NCI-H446 (cell line): ENCODE data around the gene YPEL5.
A peak's percentile ranks its signal among the peaks of the same experiment; 100 is the strongest.
"Not testable (repeated sequence)": the region's sequence is repeated elsewhere in the genome, so short reads cannot be mapped to it uniquely, and the experiment has no call there.

Source experiments
- DNase-seq, 2 experiments: peaks; one replicate each; lab custom pipeline; 2025; lab: John Stamatoyannopoulos, UW

Gene YPEL5

GRCh38 chr2:30146337-30147195 is at the start of gene YPEL5:
TSS of gene YPEL5 (plus strand) at chr2:30147007. CDS start at chr2:30156652, 9,645 bp downstream.
- DNase-seq = peak; percentile 88 to 100

- DNase-seq = no peak
Measured at GRCh38 chr2:30098266-30099005, 48.4 kb upstream of the YPEL5 start.

- not testable (repeated sequence) for DNase-seq
Measured at GRCh38 chr2:30099366-30099765, 47.4 kb upstream of the YPEL5 start.

DNA sequence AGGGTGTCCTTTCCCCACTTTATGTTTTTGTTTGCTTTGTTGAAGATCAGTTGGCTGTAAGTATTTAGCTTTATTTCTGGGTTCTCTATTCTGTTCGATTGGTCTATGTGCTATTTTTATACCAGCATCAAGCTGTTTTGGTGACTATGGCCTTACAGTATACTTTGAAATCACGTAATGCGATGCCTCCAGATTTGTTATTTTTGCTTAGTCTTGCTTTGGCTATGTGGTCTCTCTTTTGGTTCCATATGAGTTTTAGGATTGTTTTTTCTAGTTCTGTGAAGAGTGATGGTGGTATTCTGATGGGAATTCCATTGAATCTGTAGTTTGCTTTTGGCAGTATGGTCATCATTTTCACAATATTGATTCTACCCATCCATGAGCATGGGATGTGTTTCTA is 46.1 kb upstream of the YPEL5 start:
- DNase-seq = not testable (repeated sequence)

- DNase-seq = no peak
Measured at GRCh38 chr2:30104307-30104706, 42.5 kb upstream of the YPEL5 start.

DNA sequence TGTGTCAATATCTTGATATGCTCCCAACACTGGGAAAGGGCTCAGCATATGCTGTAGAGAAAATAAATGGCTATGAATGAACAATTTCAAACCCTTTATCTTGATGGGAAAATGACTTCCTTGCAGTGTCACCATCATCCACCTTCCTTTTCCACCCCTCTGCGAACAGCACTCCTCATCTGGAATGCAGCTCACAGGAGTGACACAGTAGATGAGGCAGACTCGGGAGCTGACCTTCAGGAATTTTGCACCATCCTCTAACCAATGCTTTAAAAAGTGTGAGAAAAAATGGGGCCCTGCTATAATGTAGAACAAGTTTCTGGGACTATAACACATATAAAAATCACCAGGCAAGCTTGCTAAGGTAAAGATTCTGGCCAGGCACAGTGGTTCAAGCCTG is 41.3 kb upstream of the YPEL5 start:
- DNase-seq = no peak

- no peak for DNase-seq
Measured at GRCh38 chr2:30106543-30106942, 40.3 kb upstream of the YPEL5 start.

DNA sequence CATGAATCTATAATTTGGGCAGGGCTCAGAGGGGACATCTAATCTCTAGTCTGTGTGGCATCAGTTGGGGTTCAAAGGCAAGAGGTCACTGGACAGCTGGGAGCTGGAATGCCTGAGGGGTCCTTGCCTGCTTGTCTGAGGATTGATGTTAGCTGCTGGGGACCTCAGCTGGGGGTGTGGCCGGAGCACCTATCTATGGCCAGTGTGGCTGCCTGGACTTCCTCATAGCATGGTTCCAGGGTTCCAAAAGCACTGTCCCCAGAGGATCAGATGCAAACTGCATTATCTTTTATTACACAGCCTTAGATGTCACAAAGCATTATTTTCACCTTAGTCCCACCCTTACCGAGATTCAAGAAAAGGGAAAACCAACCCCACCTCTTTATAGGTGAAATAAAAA is 38.6 kb upstream of the YPEL5 start:
- DNase-seq = no peak

GRCh38 chr2:30108851-30109250 is 38.0 kb upstream of the YPEL5 start:
- no peak for DNase-seq

- no peak for DNase-seq
Measured at GRCh38 chr2:30109856-30110255, 37.0 kb upstream of the YPEL5 start.

DNA sequence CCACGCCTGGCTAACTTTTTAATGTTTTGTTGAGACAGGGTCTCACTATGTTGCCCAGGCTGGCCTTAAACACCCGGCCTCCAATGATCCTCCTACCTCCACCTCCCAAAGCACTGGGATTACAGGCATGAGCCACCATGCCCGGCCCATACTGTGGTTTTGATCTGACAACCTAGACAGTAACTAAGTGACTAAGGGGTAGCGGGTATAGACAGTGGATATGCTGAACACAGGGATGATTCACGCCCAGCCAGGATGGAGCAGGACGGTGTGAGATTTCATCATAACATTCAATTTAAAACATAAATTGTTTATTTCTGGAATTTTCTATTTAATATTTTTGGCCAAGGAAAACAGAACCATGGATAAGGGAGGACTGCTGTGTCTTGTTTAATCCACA is 36.0 kb upstream of the YPEL5 start:
- no peak for DNase-seq

GRCh38 chr2:30111186-30111585 is 35.6 kb upstream of the YPEL5 start:
- not testable (repeated sequence) for DNase-seq

- no peak for DNase-seq
Measured at GRCh38 chr2:30112561-30112960, 34.2 kb upstream of the YPEL5 start.

DNA sequence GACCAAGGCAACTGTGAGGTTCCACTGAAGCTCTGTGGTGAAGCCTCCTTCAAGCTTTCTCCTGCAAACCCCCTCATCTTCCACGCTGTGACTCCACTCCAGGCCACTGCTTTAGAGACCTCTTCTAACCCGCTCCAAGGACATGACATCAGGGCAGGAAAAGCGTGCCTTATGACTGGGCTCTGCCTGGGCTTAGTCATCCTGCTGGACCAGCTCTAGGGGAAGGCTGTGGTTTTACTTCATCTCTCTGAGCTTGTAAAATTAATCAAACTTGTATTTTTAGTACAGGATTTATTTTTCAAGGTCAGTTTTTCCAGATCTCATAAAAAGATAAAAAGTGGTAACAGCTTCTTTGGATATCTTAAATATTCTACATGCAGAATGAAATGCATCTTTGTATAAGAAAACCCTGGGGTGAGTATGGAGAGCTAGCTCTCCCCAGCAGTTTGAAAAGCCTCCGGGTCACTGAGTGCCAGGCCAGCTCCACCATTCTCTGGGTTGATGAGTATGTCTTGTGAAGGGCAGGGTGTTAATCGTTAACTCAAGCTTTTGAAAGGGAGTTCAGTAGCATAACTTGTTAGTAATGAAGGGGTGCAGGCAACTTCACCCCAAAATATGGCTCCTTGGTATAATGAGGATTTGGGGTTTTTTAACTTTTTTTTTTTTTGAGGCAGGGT is 33.1 kb upstream of the YPEL5 start:
- no peak for DNase-seq

DNA sequence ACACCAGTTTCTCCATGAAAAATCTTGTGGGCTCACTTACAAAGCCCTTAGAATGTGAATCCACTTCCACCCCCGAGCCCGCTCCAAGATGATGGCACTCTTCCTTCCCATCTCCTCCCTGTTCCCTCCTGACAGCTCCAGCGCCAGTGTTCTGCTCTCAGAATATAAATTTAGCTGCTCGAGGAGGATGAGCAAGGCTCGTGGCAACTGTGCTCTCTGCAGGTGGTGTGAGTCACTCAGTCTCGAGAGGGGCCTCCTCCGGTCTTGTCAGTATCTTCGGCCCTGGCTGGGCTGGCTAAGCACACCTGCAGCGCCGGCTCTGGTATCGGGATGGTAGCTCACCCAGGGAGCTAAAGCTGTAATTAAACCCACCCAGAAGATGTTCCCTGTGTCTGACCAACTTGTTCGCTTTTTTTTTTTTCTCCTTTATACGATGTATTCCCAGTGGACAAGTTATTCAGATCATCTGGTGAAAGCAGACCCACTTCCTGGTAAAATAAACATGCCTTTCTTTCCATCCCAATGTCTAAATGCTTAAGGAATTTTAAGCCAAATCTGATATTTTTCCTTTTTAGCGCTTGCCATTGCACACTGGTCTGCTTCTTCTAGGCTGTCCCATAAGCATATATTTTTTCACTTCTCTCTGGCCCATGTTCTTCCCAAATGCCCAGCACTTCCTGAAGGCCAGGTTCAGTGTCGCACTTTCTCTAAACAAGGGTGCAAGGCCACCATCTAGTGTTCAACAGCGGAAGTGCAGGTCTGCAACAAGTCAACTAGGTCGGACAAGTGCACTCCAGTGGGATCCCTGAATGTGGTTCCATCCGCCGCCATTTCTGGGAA is 31.4 kb upstream of the YPEL5 start:
- DNase-seq = peak; percentile 5 to 77

DNA sequence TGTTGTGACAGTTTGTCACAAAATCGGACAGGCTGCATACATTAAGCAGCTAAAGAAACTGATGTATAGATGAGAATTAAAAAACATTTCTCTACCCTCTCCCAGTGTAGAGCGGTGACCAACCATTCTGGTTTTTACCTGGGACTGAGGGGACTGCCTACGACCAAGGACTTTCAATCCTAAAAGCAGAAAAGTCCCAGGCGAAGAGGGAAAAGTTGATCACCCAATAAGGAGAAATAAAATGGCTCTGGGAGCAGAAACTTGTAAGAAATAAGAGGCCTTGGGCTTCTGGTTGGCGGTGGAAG is 30.9 kb upstream of the YPEL5 start:
- DNase-seq = no peak

- DNase-seq = no peak
Measured at GRCh38 chr2:30122362-30122761, 24.4 kb upstream of the YPEL5 start.

DNA sequence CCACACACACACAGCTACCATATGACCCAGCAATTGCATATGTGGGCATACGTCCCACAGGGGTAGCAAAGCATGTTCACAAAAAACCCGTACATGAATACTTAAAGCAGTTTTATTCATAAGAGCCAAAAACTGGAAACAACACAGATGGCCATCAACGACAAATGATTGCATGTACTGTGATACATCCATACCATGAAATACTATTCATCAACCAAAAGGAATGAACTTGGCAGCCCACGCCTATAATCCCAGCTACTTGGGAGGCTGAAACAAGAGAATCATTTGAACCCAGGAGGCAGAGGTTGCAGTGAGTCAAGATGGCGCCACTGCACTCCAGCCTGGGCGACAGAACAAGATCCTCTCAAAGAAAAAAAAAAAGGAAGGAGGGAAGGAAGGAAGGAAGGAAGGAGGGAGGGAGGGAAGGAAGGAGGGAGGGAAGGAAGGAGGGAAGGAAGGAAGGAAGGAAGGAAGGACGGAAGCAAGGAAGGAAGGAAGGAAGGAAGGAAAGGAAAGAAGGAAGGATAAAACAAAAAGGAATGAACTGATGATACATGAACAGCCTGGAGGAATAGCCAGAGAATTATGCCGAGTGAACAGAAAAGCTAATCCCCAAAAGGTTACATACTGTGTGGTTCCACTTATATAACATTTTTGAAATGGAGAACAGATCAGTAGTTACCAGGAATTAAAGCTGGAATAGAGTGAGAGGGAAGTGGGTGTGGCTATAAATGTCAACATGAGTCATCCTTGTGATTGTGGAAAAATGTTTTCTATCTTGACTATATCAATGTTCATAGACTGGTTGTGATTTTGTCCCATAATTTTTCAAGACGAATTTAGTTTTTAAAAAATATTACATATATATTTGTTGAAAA is 19.6 kb upstream of the YPEL5 start:
- DNase-seq = no peak

DNA sequence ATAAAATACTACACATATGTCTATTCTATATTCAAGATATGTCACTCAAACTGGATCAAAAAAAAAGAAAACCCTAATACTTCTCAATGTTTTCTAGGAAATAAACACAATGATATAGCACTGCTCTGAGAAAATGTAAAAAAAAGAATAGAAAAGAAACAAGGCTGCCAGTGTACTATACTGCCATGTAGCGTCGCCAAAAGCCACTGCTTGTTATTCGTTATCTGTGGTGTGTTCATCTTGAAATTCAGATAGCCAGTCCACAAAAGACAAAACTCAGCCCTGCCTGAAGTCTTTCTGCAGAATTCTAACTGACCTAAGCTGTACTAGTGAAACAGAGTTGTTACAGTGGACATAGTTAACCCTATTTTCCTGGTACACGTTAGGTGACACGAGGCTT is 12.2 kb upstream of the YPEL5 start:
- no peak for DNase-seq

DNA sequence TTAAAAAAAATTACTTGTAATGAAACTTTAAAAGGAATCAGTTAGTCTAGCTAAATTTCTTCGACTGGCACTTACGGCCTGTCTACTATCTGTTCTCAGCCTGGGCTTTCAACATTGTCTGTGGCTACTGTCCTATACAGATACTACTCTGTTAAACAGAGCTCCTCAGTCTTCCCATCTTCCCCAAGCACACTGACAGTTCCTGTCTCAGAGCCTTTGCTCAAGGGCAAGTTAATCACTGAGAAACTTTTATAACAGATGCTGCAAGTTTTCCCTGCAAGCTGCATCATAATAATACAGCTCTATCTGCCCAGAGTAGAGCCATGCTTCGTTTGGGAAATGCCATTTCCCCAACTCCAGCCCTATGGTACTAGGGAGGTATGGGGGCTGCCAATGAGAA is 11.3 kb upstream of the YPEL5 start:
- DNase-seq = no peak
